ENCODE measurements around the gene MIER1.

MIER1 gene

DNA sequence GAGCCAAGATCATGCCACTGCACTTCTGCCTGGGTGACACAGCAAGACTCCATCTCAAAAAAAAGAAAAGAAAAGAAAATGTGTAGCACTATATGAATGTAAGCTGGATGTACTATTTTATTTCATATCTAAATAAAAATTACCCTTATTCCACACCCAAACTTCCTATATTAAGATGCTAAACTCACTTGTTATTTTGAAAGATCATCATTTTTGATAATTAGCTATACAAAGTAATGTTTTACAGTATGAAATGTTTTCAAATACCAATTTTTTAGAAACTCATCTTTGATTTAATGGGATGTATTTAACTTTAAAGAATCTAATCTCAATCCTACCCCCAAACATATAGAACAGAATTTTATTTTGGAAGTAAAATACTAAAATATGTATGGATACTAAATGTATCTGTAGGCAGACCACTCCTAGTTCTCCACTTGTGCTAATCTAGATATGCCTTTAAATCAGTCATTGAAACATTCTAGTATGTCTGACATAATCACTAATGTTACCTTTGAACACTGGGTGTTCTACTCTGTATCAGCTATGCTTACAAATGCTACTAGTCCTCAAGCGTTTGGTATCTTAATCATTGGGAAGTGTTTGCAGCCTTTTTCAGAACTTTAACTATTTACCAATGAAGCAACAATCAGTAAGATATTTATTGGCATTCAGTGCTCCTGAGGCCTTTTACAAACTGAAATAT is 12.9 kb downstream of the MIER1 start:
- Histone ChIP-seq H3K79me2 (ENCODE audit: insufficient read depth, low read depth) (peaks cover 100% of the 10 kb centered on the region), H2AFZ (ENCODE audit: low read depth) (no peak overlapping the region), H3K27ac (peak overlapping the region; percentile 37), H3K9ac (no peak overlapping the region), H3K36me3 (ENCODE audit: insufficient read depth) (no peaks in the 10 kb centered on the region), H3K4me3 (IDR thresholded peaks at IDR 0.05; ENCODE audit: insufficient read depth, low read depth, low read length) (no peak overlapping the region), H3K4me2 (peak overlapping the region; percentile 53), H3K4me1 (ENCODE audit: low read depth, poor library complexity, severe bottlenecking) (peaks cover 73% of the 10 kb centered on the region), H3K27me3 (ENCODE audit: insufficient read depth, low read depth) (no peaks in the 10 kb centered on the region), H4K20me1 (ENCODE audit: insufficient read depth) (no peaks in the 10 kb centered on the region)
- TF ChIP-seq, protein P1, sequence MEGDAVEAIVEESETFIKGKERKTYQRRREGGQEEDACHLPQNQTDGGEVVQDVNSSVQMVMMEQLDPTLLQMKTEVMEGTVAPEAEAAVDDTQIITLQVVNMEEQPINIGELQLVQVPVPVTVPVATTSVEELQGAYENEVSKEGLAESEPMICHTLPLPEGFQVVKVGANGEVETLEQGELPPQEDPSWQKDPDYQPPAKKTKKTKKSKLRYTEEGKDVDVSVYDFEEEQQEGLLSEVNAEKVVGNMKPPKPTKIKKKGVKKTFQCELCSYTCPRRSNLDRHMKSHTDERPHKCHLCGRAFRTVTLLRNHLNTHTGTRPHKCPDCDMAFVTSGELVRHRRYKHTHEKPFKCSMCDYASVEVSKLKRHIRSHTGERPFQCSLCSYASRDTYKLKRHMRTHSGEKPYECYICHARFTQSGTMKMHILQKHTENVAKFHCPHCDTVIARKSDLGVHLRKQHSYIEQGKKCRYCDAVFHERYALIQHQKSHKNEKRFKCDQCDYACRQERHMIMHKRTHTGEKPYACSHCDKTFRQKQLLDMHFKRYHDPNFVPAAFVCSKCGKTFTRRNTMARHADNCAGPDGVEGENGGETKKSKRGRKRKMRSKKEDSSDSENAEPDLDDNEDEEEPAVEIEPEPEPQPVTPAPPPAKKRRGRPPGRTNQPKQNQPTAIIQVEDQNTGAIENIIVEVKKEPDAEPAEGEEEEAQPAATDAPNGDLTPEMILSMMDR (conservative IDR thresholded peaks at IDR 0.05; ENCODE audit: low read depth, low read length): no peak

GRCh38 chr1:66938613-66939012 is 13.8 kb downstream of the MIER1 start:
- H3K4me1 ChIP-seq (ENCODE audit: low read depth, poor library complexity, severe bottlenecking): peaks cover 77% of the 10 kb centered on the region
- H2AFZ ChIP-seq (ENCODE audit: low read depth): no peak overlapping the region
- H3K36me3 ChIP-seq (ENCODE audit: insufficient read depth): no peaks in the 10 kb centered on the region
- peak overlapping the region; percentile 53 for H3K4me2 ChIP-seq
- peak overlapping the region; percentile 37 for H3K27ac ChIP-seq
- TF ChIP-seq, protein P1 (conservative IDR thresholded peaks at IDR 0.05; ENCODE audit: low read depth, low read length): no peak
- H3K27me3 ChIP-seq (ENCODE audit: insufficient read depth, low read depth): no peaks in the 10 kb centered on the region
- no peak overlapping the region for H3K4me3 ChIP-seq (IDR thresholded peaks at IDR 0.05; ENCODE audit: insufficient read depth, low read depth, low read length)
- H3K9ac ChIP-seq: no peak overlapping the region
- 0 out of 2 replicates have a peak, but pooled peaks cover 2% of the 10 kb centered on the region for H4K20me1 ChIP-seq (ENCODE audit: insufficient read depth)
- peaks cover 100% of the 10 kb centered on the region for H3K79me2 ChIP-seq (ENCODE audit: insufficient read depth, low read depth)

DNA sequence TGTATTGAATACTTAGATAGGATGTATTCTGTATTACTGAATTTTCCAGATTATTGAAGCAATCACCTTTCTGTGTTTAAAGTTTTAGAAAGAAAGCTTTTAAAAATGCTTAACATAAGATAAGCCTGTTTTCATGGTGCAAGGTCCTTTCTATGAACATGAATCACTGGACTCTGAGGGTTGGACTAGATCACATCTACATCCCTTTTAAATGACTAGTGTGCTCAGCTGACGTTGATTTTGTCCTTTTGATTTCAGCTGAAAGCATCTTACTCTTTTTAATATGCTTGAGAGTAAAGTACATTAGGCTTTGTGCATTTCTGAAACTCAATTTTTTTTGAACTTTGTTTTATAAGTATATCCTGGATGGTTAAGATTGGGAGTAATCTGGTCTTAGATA is 16.2 kb downstream of the MIER1 start:
- no peak overlapping the region for H2AFZ ChIP-seq (ENCODE audit: low read depth)
- H3K9ac ChIP-seq: no peak overlapping the region
- H3K27me3 ChIP-seq (ENCODE audit: insufficient read depth, low read depth): no peaks in the 10 kb centered on the region
- H3K36me3 ChIP-seq (ENCODE audit: insufficient read depth): no peaks in the 10 kb centered on the region
- H3K79me2 ChIP-seq (ENCODE audit: insufficient read depth, low read depth): peaks cover 97% of the 10 kb centered on the region
- 0 out of 2 replicates have a peak, but pooled peaks cover 9% of the 10 kb centered on the region for H4K20me1 ChIP-seq (ENCODE audit: insufficient read depth)
- no peak overlapping the region for H3K4me3 ChIP-seq (IDR thresholded peaks at IDR 0.05; ENCODE audit: insufficient read depth, low read depth, low read length)
- no peak overlapping the region for H3K27ac ChIP-seq
- TF ChIP-seq, protein P1 (conservative IDR thresholded peaks at IDR 0.05; ENCODE audit: low read depth, low read length): no peak
- H3K4me1 ChIP-seq (ENCODE audit: low read depth, poor library complexity, severe bottlenecking): peaks cover 70% of the 10 kb centered on the region
- no peak overlapping the region; the same call in 1 of the 2 replicates for H3K4me2 ChIP-seq

DNA sequence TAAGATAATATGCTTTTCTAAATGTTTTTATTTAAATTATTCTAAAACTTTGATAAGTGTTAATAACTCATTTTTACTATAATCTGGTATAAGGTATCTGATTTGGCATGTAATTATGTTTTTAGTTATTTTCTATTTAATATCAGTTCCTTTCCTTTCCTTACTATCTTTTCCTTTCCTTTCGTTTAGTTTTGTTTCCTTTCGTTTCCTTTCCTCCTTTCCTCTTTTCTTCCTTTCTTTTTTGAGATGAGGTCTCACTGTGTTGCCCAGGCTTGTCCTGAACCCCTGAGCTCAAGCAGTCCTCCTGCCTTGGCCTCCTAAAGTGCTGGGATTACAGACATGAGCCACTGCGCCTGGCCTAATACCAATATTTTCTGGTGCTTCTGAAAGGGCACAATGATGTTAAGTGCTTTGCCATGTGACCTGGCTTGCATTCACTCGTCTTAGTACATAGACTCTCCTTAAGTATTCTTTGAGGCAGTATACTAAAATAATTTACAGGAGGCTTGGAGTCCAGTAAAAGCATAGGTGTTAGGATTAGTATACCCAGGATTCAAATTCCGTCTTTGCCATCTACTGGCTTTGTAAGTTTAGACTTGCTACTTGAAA is 18.7 kb downstream of the MIER1 start:
- TF ChIP-seq, protein P1 (conservative IDR thresholded peaks at IDR 0.05; ENCODE audit: low read depth, low read length): no peak
- Histone ChIP-seq H3K27me3 (ENCODE audit: insufficient read depth, low read depth) (no peaks in the 10 kb centered on the region), H3K79me2 (ENCODE audit: insufficient read depth, low read depth) (peaks cover 97% of the 10 kb centered on the region), H3K36me3 (ENCODE audit: insufficient read depth) (peaks cover 10% of the 10 kb centered on the region; the same call in 1 of the 2 replicates), H3K27ac (no peak overlapping the region), H3K9ac (no peak overlapping the region), H3K4me1 (ENCODE audit: low read depth, poor library complexity, severe bottlenecking) (peaks cover 51% of the 10 kb centered on the region), H3K4me3 (IDR thresholded peaks at IDR 0.05; ENCODE audit: insufficient read depth, low read depth, low read length) (no peak overlapping the region), H4K20me1 (ENCODE audit: insufficient read depth) (0 out of 2 replicates have a peak, but pooled peaks cover 9% of the 10 kb centered on the region), H3K4me2 (no peak overlapping the region), H2AFZ (ENCODE audit: low read depth) (no peak overlapping the region)

Data from KMS-11 (cell line).